Islet precursor cell (in vitro differentiated cells): ENCODE results near the gene PMVK.

Source experiments
- DNase-seq: peaks from one replicate; pipeline ENCODE4 v3.0.0-alpha.2; 2018

PMVK gene

GRCh38 chr1:154966111-154966510, 29.6 kb upstream of the PMVK start:
- DNase-seq = no peak

- no peak for DNase-seq
Measured at GRCh38 chr1:154964359-154964758, 27.8 kb upstream of the PMVK start.

GRCh38 chr1:154963643-154964042, 27.1 kb upstream of the PMVK start:
- DNase-seq = no peak

GRCh38 chr1:154962795-154963330, 26.3 kb upstream of the PMVK start:
- no peak for DNase-seq

- no peak for DNase-seq
Measured at GRCh38 chr1:154962156-154962749, 25.7 kb upstream of the PMVK start.

GRCh38 chr1:154961207-154962155, 25.0 kb upstream of the PMVK start, which contains the start of gene PYGO2:
TSS of gene PYGO2 (minus strand) at chr1:154961782. CDS start at chr1:154961576, 206 bp downstream.
- peak; percentile 90 for DNase-seq

GRCh38 chr1:154960446-154961136, 24.1 kb upstream of the PMVK start:
- no peak for DNase-seq

GRCh38 chr1:154959426-154959780, 22.9 kb upstream of the PMVK start:
- no peak for DNase-seq

- DNase-seq = no peak
Measured at GRCh38 chr1:154958681-154959425, 22.3 kb upstream of the PMVK start.

GRCh38 chr1:154958036-154958435, 21.5 kb upstream of the PMVK start:
- no peak for DNase-seq

GRCh38 chr1:154957091-154957657, 20.7 kb upstream of the PMVK start:
- no peak for DNase-seq

GRCh38 chr1:154956544-154956941, 20.0 kb upstream of the PMVK start:
- no peak for DNase-seq

GRCh38 chr1:154955718-154956543, 19.4 kb upstream of the PMVK start, which contains the start of gene PBXIP1:
TSS of gene PBXIP1 (minus strand) at chr1:154956099. CDS start at chr1:154953721, 2,378 bp downstream.
- peak; percentile 96 for DNase-seq

GRCh38 chr1:154955039-154955717, 18.7 kb upstream of the PMVK start:
- peak; percentile 72 for DNase-seq

- no peak for DNase-seq
Measured at GRCh38 chr1:154954541-154954940, 18.0 kb upstream of the PMVK start.

- no peak for DNase-seq
Measured at GRCh38 chr1:154953611-154954038, 17.1 kb upstream of the PMVK start.

GRCh38 chr1:154952664-154953063, 16.1 kb upstream of the PMVK start:
- no peak for DNase-seq

- no peak for DNase-seq
Measured at GRCh38 chr1:154951901-154952657, 15.6 kb upstream of the PMVK start.

- DNase-seq = no peak
Measured at GRCh38 chr1:154948079-154948478, 11.6 kb upstream of the PMVK start.
